OCI-LY7 (cell line): ENCODE data around the gene CCDC148.

ENCODE experiments used
- EZH2phosphoT487 ChIP-seq: fragments of 200-600 bp; sonication (generic); IDR thresholded peaks from 2 replicates; pipeline ENCODE4 v1.6.1; 2018; ENCODE audit warnings: low read depth, borderline replicate concordance, mild to moderate bottlenecking, mixed run types, antibody characterized with exemption, low read length, moderate library complexity, mixed read lengths
- TF ChIP-seq, protein P1 (sequence below): fragments of 200-600 bp; sonication (generic); conservative IDR thresholded peaks from 2 replicates; pipeline ENCODE4 v1.5.1; 2014; ENCODE audit warnings: mild to moderate bottlenecking, antibody characterized with exemption, low read length, moderate library complexity, mixed read lengths

DNA sequence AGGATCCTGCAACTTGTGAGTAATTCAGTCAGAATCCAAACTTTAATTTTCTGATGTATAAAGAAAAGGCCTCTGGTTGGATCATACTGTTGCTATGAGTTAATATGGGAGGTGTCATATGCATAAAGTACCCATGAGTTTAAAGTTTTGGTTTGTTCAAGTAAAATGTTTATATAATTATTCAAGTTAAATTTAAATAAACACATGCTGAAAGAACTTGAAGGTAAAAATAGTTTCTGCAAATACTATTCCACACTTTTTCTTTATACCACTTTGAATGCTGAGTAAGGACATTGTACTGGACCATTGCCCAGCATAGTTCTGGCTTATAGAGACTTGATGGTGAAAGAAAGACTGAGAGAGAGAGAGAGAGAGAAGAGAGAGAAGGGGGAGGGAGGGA lies 30.9 kb upstream of the CCDC148 start:
- TF ChIP-seq, protein P1, sequence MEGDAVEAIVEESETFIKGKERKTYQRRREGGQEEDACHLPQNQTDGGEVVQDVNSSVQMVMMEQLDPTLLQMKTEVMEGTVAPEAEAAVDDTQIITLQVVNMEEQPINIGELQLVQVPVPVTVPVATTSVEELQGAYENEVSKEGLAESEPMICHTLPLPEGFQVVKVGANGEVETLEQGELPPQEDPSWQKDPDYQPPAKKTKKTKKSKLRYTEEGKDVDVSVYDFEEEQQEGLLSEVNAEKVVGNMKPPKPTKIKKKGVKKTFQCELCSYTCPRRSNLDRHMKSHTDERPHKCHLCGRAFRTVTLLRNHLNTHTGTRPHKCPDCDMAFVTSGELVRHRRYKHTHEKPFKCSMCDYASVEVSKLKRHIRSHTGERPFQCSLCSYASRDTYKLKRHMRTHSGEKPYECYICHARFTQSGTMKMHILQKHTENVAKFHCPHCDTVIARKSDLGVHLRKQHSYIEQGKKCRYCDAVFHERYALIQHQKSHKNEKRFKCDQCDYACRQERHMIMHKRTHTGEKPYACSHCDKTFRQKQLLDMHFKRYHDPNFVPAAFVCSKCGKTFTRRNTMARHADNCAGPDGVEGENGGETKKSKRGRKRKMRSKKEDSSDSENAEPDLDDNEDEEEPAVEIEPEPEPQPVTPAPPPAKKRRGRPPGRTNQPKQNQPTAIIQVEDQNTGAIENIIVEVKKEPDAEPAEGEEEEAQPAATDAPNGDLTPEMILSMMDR, result no peak
- no peak for TF ChIP-seq EZH2phosphoT487
